Subcutaneous abdominal adipose tissue (tissue), 5 donors: ENCODE measurements around the gene ARFGEF3.
A peak's percentile ranks its signal among the peaks of the same experiment; 100 is the strongest.

ENCODE experiments used
- H3K27ac ChIP-seq: one replicate; pipeline ENCODE4 v1.7.0; 2013; ENCODE audit warnings: low read depth, mild to moderate bottlenecking, inconsistent platforms, low read length, moderate library complexity
- H3K27me3 ChIP-seq, 5 donors: one replicate each; pipeline ENCODE4 v1.7.0; 2013; ENCODE audit warnings: low read length in 5 of 5, inconsistent platforms in 1 of 5; ENCODE audit not compliant: control insufficient read depth in 5 of 5, insufficient read depth in 4 of 5
- H3K36me3 ChIP-seq, 5 donors: one replicate each; pipeline ENCODE4 v1.7.0; 2013; ENCODE audit warnings: low read length in 5 of 5; ENCODE audit not compliant: control insufficient read depth in 5 of 5, insufficient read depth in 5 of 5
- H3K4me1 ChIP-seq, 5 donors: one replicate each; pipeline ENCODE4 v1.7.0; 2013; ENCODE audit warnings: low read length in 5 of 5, mild to moderate bottlenecking in 3 of 5, moderate library complexity in 1 of 5; ENCODE audit not compliant: control insufficient read depth in 5 of 5, insufficient read depth in 5 of 5
- H3K4me3 ChIP-seq, 5 donors: one replicate each; pipeline ENCODE4 v1.7.0; 2013; ENCODE audit warnings: low read length in 5 of 5, low read depth in 1 of 5
- H3K9ac ChIP-seq, 5 donors: one replicate each; pipeline ENCODE4 v1.7.0; 2013; ENCODE audit warnings: low read length in 5 of 5, mild to moderate bottlenecking in 4 of 5, moderate library complexity in 3 of 5
- H3K9me3 ChIP-seq, 5 donors: one replicate each; pipeline ENCODE4 v1.7.0; 2013; ENCODE audit warnings: low read length in 5 of 5; ENCODE audit not compliant: control insufficient read depth in 5 of 5
- donor health status: healthy.
- donor health status: healthy.
- donor health status: healthy.
- donor health status: healthy.
- donor health status: healthy.

The ARFGEF3 gene

GRCh38 chr6:138128096-138128495 lies 33.6 kb upstream of the ARFGEF3 start:
- Histone ChIP-seq H3K4me3 (no peak overlapping the region), H3K4me1 (peaks cover 0 to 17% (median 14%) of the 10 kb centered on the region in 5 donors), H3K27ac (no peak overlapping the region)

GRCh38 chr6:138129190-138129589 lies 32.5 kb upstream of the ARFGEF3 start:
- Histone ChIP-seq H3K27ac (no peak overlapping the region), H3K9ac (no peak overlapping the region), H3K36me3 (no peaks in the 10 kb centered on the region), H3K27me3 (no peaks in the 10 kb centered on the region), H3K4me3 (peak overlapping the region in 1 of 5 donors; percentile 9), H3K4me1 (peaks cover 0 to 17% (median 14%) of the 10 kb centered on the region in 5 donors), H3K9me3 (no peaks in the 10 kb centered on the region)

More at GRCh38 chr6:138128096-138128495, 33.6 kb upstream of the ARFGEF3 start:
- H3K36me3 ChIP-seq = no peaks in the 10 kb centered on the region
- no peaks in the 10 kb centered on the region for H3K27me3 ChIP-seq
- no peak overlapping the region for H3K9ac ChIP-seq
- H3K9me3 ChIP-seq = no peaks in the 10 kb centered on the region

GRCh38 chr6:138142806-138143205 lies 18.9 kb upstream of the ARFGEF3 start:
- H3K4me3 ChIP-seq = no peak overlapping the region
- no peak overlapping the region for H3K9ac ChIP-seq
- H3K27ac ChIP-seq = no peak overlapping the region
- H3K27me3 ChIP-seq = no peaks in the 10 kb centered on the region
- H3K36me3 ChIP-seq = no peaks in the 10 kb centered on the region
- no peaks in the 10 kb centered on the region for H3K4me1 ChIP-seq
- no peaks in the 10 kb centered on the region for H3K9me3 ChIP-seq

- no peaks in the 10 kb centered on the region for H3K27me3 ChIP-seq
- no peaks in the 10 kb centered on the region for H3K36me3 ChIP-seq
- H3K4me3 ChIP-seq = no peak overlapping the region
- H3K9me3 ChIP-seq = no peaks in the 10 kb centered on the region
- no peak overlapping the region for H3K27ac ChIP-seq
- H3K9ac ChIP-seq = no peak overlapping the region
- H3K4me1 ChIP-seq = no peaks in the 10 kb centered on the region
Measured at GRCh38 chr6:138145402-138145801, 16.3 kb upstream of the ARFGEF3 start.

- Histone ChIP-seq H3K4me1 (no peaks in the 10 kb centered on the region), H3K9me3 (no peaks in the 10 kb centered on the region), H3K4me3 (no peak overlapping the region), H3K36me3 (no peaks in the 10 kb centered on the region), H3K27ac (no peak overlapping the region), H3K9ac (no peak overlapping the region), H3K27me3 (no peaks in the 10 kb centered on the region)
Measured at GRCh38 chr6:138146544-138146943, 15.2 kb upstream of the ARFGEF3 start.

GRCh38 chr6:138155443-138155842 lies 6.3 kb upstream of the ARFGEF3 start:
- Histone ChIP-seq H3K4me1 (no peaks in the 10 kb centered on the region), H3K36me3 (no peaks in the 10 kb centered on the region), H3K4me3 (no peak overlapping the region), H3K9ac (no peak overlapping the region), H3K27me3 (peaks cover 0 to 3% (median 2%) of the 10 kb centered on the region in 5 donors), H3K27ac (no peak overlapping the region), H3K9me3 (peaks cover 0 to 4% (median 0%) of the 10 kb centered on the region in 5 donors)

GRCh38 chr6:138157986-138158638 lies 3.6 kb upstream of the ARFGEF3 start:
- peaks cover 0 to 4% (median 0%) of the 10 kb centered on the region in 5 donors for H3K9me3 ChIP-seq
- peaks cover 0 to 19% (median 15%) of the 10 kb centered on the region in 5 donors for H3K4me1 ChIP-seq
- H3K27ac ChIP-seq = no peak overlapping the region
- no peaks in the 10 kb centered on the region for H3K36me3 ChIP-seq
- H3K9ac ChIP-seq = no peak overlapping the region
- H3K27me3 ChIP-seq = peaks cover 3 to 15% (median 15%) of the 10 kb centered on the region in 5 donors
- no peak overlapping the region for H3K4me3 ChIP-seq

GRCh38 chr6:138159246-138159645 lies 2.5 kb upstream of the ARFGEF3 start:
- Histone ChIP-seq H3K27me3 (peaks cover 3 to 15% (median 15%) of the 10 kb centered on the region in 5 donors), H3K4me3 (no peak overlapping the region), H3K36me3 (no peaks in the 10 kb centered on the region), H3K27ac (no peak overlapping the region), H3K4me1 (peaks cover 0 to 19% (median 15%) of the 10 kb centered on the region in 5 donors), H3K9me3 (no peaks in the 10 kb centered on the region), H3K9ac (no peak overlapping the region)

- Histone ChIP-seq H3K4me1 (peaks cover 0 to 19% (median 15%) of the 10 kb centered on the region in 5 donors), H3K27me3 (peaks cover 3 to 15% (median 15%) of the 10 kb centered on the region in 5 donors), H3K9me3 (no peaks in the 10 kb centered on the region), H3K9ac (no peak overlapping the region), H3K4me3 (peak overlapping the region in 1 of 5 donors; percentile 60), H3K27ac (no peak overlapping the region), H3K36me3 (no peaks in the 10 kb centered on the region)
Measured at GRCh38 chr6:138160329-138161087, 1.2 kb upstream of the ARFGEF3 start.

- Histone ChIP-seq H3K36me3 (no peaks in the 10 kb centered on the region), H3K27ac (no peak overlapping the region), H3K4me1 (peaks cover 0 to 19% (median 15%) of the 10 kb centered on the region in 5 donors), H3K9ac (peak overlapping the region in 1 of 5 donors; percentile 39), H3K9me3 (no peaks in the 10 kb centered on the region), H3K4me3 (peak overlapping the region in 4 of 5 donors; percentile 33 to 60 (median 52)), H3K27me3 (peaks cover 3 to 15% (median 15%) of the 10 kb centered on the region in 5 donors)
Measured at GRCh38 chr6:138161088-138161337, 726 bp upstream of the ARFGEF3 start.
